Uterus (tissue), 2 donors: ENCODE data around the gene SMPD4.
"Not testable (repeated sequence)": the region's sequence is repeated elsewhere in the genome, so short reads cannot be mapped to it uniquely, and the experiment has no call there.

Experiments used
- CTCF ChIP-seq, 4 experiments: fragments of 200-600 bp in 2 of 4; fragments of 450-650 bp in 2 of 4; sonication (generic) in 2 of 4; IDR thresholded peaks; one replicate each; pipeline ENCODE4 v1.5.1; 2016 to 2019; ENCODE audit warnings: antibody characterized with exemption in 4 of 4, mild to moderate bottlenecking in 2 of 4, moderate library complexity in 1 of 4
- POLR2A ChIP-seq, 2 donors: fragments of 450-650 bp; IDR thresholded peaks; one replicate each; pipeline ENCODE4 v1.6.1; 2016; ENCODE audit warnings: antibody characterized with exemption in 2 of 2, mild to moderate bottlenecking in 1 of 2, moderate library complexity in 1 of 2

GRCh38 chr2:130141645-130142370, 39.6 kb downstream of the SMPD4 start:
- TF ChIP-seq POLR2A, CTCF (IDR thresholded peaks at IDR 0.05): not testable (repeated sequence)
